ENCODE measurements around the gene PRKACG.

- TF ChIP-seq CTCF (IDR thresholded peaks at IDR 0.05) (no peak), POLR2A (IDR thresholded peaks at IDR 0.05) (no peak)
Measured at GRCh38 chr9:68998812-68999211, 15.1 kb downstream of the PRKACG start.
